GM12878 (cell line): ENCODE data around the gene CYP4F11. TPM values are rescaled to one million over a fixed set of nuclear protein-coding genes. Genes with fewer than 3 reads are reported as not detected.

Experiments used
- ATAC-seq: fragments of 200-7000 bp; cut with Tn5 transposase; 3 replicates; pipeline ENCODE4 v1.9.1; 2020; ENCODE audit warnings: mild to moderate bottlenecking, moderate library complexity
- BruUV-seq: library from RNA; stranded (reverse); fragments of 400-500 nt; replicated peaks from 2 replicates; lab custom pipeline; 2021; lab: Mats Ljungman, UMichigan
- CTCF ChIA-PET: fragments of 300-600 bp; sonication (Branson Sonifier 250); formaldehyde crosslinking; extraction: SDS; loops from one replicate; lab custom pipeline; 2021; ENCODE audit warnings: inconsistent platforms; lab: Yijun Ruan, JAX
- POLR2A ChIA-PET: fragments of 350-600 bp; formaldehyde crosslinking; extraction: SDS; loops from one replicate; lab custom pipeline; 2021; ENCODE audit warnings: inconsistent platforms; lab: Charles Lee
- RAD21 ChIA-PET: fragments of 300-600 bp; sonication (Branson Sonifier 250); formaldehyde crosslinking; loops from one replicate; lab custom pipeline; 2023; ENCODE audit warnings: antibody characterized with exemption; ENCODE audit not compliant: unreplicated experiment; lab: Charles Lee
- SMC1A ChIA-PET: fragments of 300-600 bp; sonication (Branson Sonifier 250); formaldehyde crosslinking; loops from one replicate; lab custom pipeline; 2023; ENCODE audit not compliant: unreplicated experiment, uncharacterized antibody; lab: Charles Lee
- DNase-seq: peaks from one replicate; pipeline ENCODE4 v3.0.0-alpha.2; 2011; ENCODE audit warnings: low read depth, low spot score
- FAIRE-seq: peaks from 3 replicates; lab custom pipeline; 2011; peaks lifted over from hg19 to GRCh38; lab: Jason Lieb, UNC
- H2AFZ ChIP-seq: 2 replicates; pipeline ENCODE4 v1.6.0; 2011; ENCODE audit warnings: low read depth, low read length, control low read depth; ENCODE audit not compliant: control insufficient read depth
- H3K27ac ChIP-seq: 2 replicates; pipeline ENCODE4 v1.5.1; 2011; ENCODE audit warnings: control low read depth; ENCODE audit not compliant: control insufficient read depth, insufficient read depth
- H3K27me3 ChIP-seq, 2 experiments: replicated peaks in 1 of 2; 2 replicates each; pipeline versions ENCODE4 v1.6.0 to v1.6.1; 2011; ENCODE audit warnings: low read length in 1 of 2; ENCODE audit not compliant: control insufficient read depth in 2 of 2, insufficient read depth in 2 of 2
- H3K36me3 ChIP-seq, 2 experiments: 2 replicates each; pipeline ENCODE4 v1.5.1; 2011; ENCODE audit warnings: low read length in 1 of 2; ENCODE audit not compliant: control insufficient read depth in 2 of 2, insufficient read depth in 2 of 2
- H3K4me1 ChIP-seq: 2 replicates; pipeline ENCODE4 v1.6.1; 2011; ENCODE audit warnings: mild to moderate bottlenecking, low read length, moderate library complexity, mixed read lengths; ENCODE audit not compliant: control insufficient read depth, insufficient read depth
- H3K4me2 ChIP-seq: 2 replicates; pipeline ENCODE4 v1.6.0; 2011; ENCODE audit warnings: control low read depth; ENCODE audit not compliant: control insufficient read depth, insufficient read depth
- H3K4me3 ChIP-seq: fragments of 200-600 bp; sonication (generic); 2 replicates; pipeline ENCODE4 v1.5.1; 2016
- H3K79me2 ChIP-seq: 2 replicates; pipeline ENCODE4 v1.6.0; 2011; ENCODE audit warnings: low read length; ENCODE audit not compliant: control insufficient read depth, insufficient read depth
- H3K9ac ChIP-seq: 2 replicates; pipeline ENCODE4 v1.8.0; 2011; ENCODE audit warnings: low read length, control low read depth, mixed read lengths; ENCODE audit not compliant: control insufficient read depth, insufficient read depth
- H3K9me3 ChIP-seq: replicated peaks from 3 replicates; pipeline ENCODE4 v1.5.1; 2011; ENCODE audit warnings: mild to moderate bottlenecking, low read length; ENCODE audit not compliant: control insufficient read depth, insufficient read depth
- H4K20me1 ChIP-seq: 2 replicates; pipeline ENCODE4 v1.6.0; 2011; ENCODE audit not compliant: control insufficient read depth, insufficient read depth
- ASH2L ChIP-seq: fragments of 300-600, 200-600 bp; sonication (generic); IDR thresholded peaks from 2 replicates; pipeline ENCODE4 v1.6.1; 2017; ENCODE audit warnings: low read depth, mild to moderate bottlenecking, borderline replicate concordance
- DPF2 ChIP-seq: fragments of 450-650 bp; IDR thresholded peaks from 2 replicates; pipeline ENCODE4 v1.6.1; 2017; ENCODE audit warnings: mild to moderate bottlenecking
- EZH2 ChIP-seq: IDR thresholded peaks from 2 replicates; pipeline ENCODE4 v1.6.1; 2012; ENCODE audit warnings: low read depth, mild to moderate bottlenecking, control low read depth, inconsistent platforms, low read length, borderline replicate concordance; ENCODE audit not compliant: control insufficient read depth
- FOS ChIP-seq: IDR thresholded peaks from 3 replicates; pipeline ENCODE4 v1.6.1; 2011; ENCODE audit warnings: borderline replicate concordance; ENCODE audit not compliant: insufficient read length; ENCODE audit errors: extremely low read depth
- PAX5 ChIP-seq: IDR thresholded peaks from 2 replicates; pipeline ENCODE4 v1.6.1; 2011; ENCODE audit warnings: low read depth, low read length, borderline replicate concordance
- RBBP5 ChIP-seq: fragments of 200-600 bp; sonication (generic); conservative IDR thresholded peaks from 2 replicates; pipeline ENCODE4 v1.6.1; 2016
- SP1 ChIP-seq: IDR thresholded peaks from one replicate; pipeline ENCODE4 v1.6.1; 2011; ENCODE audit warnings: low read depth, low read length
- SPI1 ChIP-seq: IDR thresholded peaks from 2 replicates; pipeline ENCODE4 v1.6.1; 2011; ENCODE audit warnings: low read depth, mild to moderate bottlenecking, low read length, moderate library complexity, borderline replicate concordance; ENCODE audit not compliant: insufficient read depth
- ZNF207 ChIP-seq: fragments of 450-650 bp; IDR thresholded peaks from 2 replicates; pipeline ENCODE4 v1.6.1; 2014; ENCODE audit warnings: antibody characterized with exemption, mild to moderate bottlenecking, borderline replicate concordance
- ZNF274 ChIP-seq: IDR thresholded peaks from one replicate; pipeline ENCODE4 v1.8.0; 2011; ENCODE audit not compliant: insufficient read length, insufficient read depth
- WGBS: methylation state at CpG from one replicate; pipeline ENCODE4 v1.1.6; 2016; ENCODE audit warnings: low lambda C conversion rate; ENCODE audit not compliant: insufficient replicate concordance, insufficient coverage; ENCODE audit errors: missing lambda C conversion rate; 5-methylcytosine and 5-hydroxymethylcytosine counted together
- in situ Hi-C: fragments of 300-500 bp; cut with MboI; formaldehyde crosslinking; loops from 9 replicates; pipeline ENCODE4 v1.14.3; 2018; ENCODE audit warnings: mixed read lengths
- intact Hi-C: fragments of 100-400 bp; cut with micrococcal nuclease; formaldehyde crosslinking; loops from one replicate; pipeline ENCODE4 v1.14.2; 2022; ENCODE audit not compliant: unreplicated experiment
- polyA plus RNA-seq, 11 experiments: library from polyadenylated mRNA; depleted of rRNA in 4 of 11; unstranded in 6 of 11; stranded (reverse) in 5 of 11; fragments of >200 nt; fragmentation: Nextera tagmentation in 4 of 11; fragmentation: Illumina TruSeq in 1 of 11; extraction: Ambion mirVana in 4 of 11; extraction: Trizol in 1 of 11; gene quantifications; 1 replicate in 1 of 11; 2 replicates in 10 of 11; pipeline versions ENCODE4 v1.2.1 to v1.2.3, GENCODE V29; 2011 to 2016; ENCODE audit warnings: inconsistent platforms in 2 of 11, missing spikeins in 2 of 11, low read depth in 1 of 11
- total RNA-seq, 4 experiments: library from RNA; depleted of rRNA in 3 of 4; stranded (reverse); fragments of >200 nt in 3 of 4; fragmentation: Illumina TruSeq in 1 of 4; extraction: Trizol in 1 of 4; gene quantifications; 2 replicates each; pipeline versions ENCODE4 v1.2.1 to v1.2.3, GENCODE V29; 2013 to 2021
- TF ChIP-seq, protein P1 (sequence below): IDR thresholded peaks from 2 replicates; pipeline ENCODE4 v1.6.1; 2011; ENCODE audit warnings: borderline replicate concordance, low read depth, mild to moderate bottlenecking, moderate library complexity, low read length; ENCODE audit not compliant: insufficient read depth, poor library complexity, severe bottlenecking
- TF ChIP-seq, protein P2 (sequence below): fragments of 450-650 bp; IDR thresholded peaks from 2 replicates; pipeline ENCODE4 v1.6.1; 2016; ENCODE audit warnings: mild to moderate bottlenecking, moderate library complexity, borderline replicate concordance
- TF ChIP-seq, protein P3 (sequence below): fragments of 450-650 bp; IDR thresholded peaks from 2 replicates; pipeline ENCODE4 v1.6.1; 2017; ENCODE audit warnings: borderline replicate concordance
- TF ChIP-seq, protein P4 (sequence below): fragments of 450-650 bp; IDR thresholded peaks from 2 replicates; pipeline ENCODE4 v1.6.1; 2017; ENCODE audit warnings: mild to moderate bottlenecking

The CYP4F11 gene
- total and polyA plus RNA-seq, 10 of the 15 experiments (the other 5 are each of a cell fraction or from before 2014, with no cell fraction given), result not detected

DNA sequence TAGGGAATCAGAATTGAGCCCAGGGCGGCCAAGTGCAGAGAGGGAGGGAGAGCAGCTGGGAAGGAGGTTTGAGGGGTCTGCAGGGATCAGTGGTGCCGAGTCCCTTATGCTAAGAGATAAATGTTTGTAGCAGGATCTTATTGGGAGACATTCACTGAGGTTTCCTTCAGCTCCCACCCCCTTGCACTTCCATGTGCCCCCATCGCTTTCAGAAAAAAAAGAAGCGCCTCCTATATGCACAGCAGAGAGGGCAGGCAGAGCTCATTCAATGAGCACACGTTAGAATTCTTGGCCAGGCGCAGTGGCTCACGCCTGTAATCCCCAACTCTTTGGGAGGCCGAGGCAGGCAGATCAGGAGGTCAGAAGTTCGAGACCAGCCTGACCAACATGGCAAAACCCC is 64.5 kb downstream of the CYP4F11 start:
- Histone ChIP-seq H4K20me1 (no peaks in the 10 kb centered on the region), H3K9me3 (no peaks in the 10 kb centered on the region), H3K36me3 (no peaks in the 10 kb centered on the region), H3K4me2 (no peak overlapping the region), H3K9ac (no peak overlapping the region), H3K27me3 (no peaks in the 10 kb centered on the region), H3K4me1 (no peaks in the 10 kb centered on the region), H2AFZ (no peak overlapping the region)
- in situ Hi-C loops, result no loop called here
- ChIA-PET SMC1A (no interaction called here), CTCF (interaction anchor here (0.8 kb wide), 1 partner anchor 21 kb away, joined by 3 read pairs; no protein-coding TSS in a partner anchor), POLR2A (no interaction called here)
- FAIRE-seq (no peak), DNase-seq (no peak), ATAC-seq (no peak)
- BruUV-seq, result no TSS peak
- 29% methylated on average over 9 of the region's 9 CpGs for WGBS
- intact Hi-C loops, result no loop called here
- no peak for TF ChIP-seq DPF2
- TF ChIP-seq, protein P1, sequence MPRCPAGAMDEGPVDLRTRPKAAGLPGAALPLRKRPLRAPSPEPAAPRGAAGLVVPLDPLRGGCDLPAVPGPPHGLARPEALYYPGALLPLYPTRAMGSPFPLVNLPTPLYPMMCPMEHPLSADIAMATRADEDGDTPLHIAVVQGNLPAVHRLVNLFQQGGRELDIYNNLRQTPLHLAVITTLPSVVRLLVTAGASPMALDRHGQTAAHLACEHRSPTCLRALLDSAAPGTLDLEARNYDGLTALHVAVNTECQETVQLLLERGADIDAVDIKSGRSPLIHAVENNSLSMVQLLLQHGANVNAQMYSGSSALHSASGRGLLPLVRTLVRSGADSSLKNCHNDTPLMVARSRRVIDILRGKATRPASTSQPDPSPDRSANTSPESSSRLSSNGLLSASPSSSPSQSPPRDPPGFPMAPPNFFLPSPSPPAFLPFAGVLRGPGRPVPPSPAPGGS, result no peak
- TF ChIP-seq, protein P2, sequence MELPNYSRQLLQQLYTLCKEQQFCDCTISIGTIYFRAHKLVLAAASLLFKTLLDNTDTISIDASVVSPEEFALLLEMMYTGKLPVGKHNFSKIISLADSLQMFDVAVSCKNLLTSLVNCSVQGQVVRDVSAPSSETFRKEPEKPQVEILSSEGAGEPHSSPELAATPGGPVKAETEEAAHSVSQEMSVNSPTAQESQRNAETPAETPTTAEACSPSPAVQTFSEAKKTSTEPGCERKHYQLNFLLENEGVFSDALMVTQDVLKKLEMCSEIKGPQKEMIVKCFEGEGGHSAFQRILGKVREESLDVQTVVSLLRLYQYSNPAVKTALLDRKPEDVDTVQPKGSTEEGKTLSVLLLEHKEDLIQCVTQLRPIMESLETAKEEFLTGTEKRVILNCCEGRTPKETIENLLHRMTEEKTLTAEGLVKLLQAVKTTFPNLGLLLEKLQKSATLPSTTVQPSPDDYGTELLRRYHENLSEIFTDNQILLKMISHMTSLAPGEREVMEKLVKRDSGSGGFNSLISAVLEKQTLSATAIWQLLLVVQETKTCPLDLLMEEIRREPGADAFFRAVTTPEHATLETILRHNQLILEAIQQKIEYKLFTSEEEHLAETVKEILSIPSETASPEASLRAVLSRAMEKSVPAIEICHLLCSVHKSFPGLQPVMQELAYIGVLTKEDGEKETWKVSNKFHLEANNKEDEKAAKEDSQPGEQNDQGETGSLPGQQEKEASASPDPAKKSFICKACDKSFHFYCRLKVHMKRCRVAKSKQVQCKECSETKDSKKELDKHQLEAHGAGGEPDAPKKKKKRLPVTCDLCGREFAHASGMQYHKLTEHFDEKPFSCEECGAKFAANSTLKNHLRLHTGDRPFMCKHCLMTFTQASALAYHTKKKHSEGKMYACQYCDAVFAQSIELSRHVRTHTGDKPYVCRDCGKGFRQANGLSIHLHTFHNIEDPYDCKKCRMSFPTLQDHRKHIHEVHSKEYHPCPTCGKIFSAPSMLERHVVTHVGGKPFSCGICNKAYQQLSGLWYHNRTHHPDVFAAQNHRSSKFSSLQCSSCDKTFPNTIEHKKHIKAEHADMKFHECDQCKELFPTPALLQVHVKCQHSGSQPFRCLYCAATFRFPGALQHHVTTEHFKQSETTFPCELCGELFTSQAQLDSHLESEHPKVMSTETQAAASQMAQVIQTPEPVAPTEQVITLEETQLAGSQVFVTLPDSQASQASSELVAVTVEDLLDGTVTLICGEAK, result no peak
- no peak for TF ChIP-seq ASH2L
- no peak for TF ChIP-seq SPI1
- TF ChIP-seq SP1, result no peak
- TF ChIP-seq RBBP5, result no peak
- TF ChIP-seq FOS, result no peak
- TF ChIP-seq, protein P3, sequence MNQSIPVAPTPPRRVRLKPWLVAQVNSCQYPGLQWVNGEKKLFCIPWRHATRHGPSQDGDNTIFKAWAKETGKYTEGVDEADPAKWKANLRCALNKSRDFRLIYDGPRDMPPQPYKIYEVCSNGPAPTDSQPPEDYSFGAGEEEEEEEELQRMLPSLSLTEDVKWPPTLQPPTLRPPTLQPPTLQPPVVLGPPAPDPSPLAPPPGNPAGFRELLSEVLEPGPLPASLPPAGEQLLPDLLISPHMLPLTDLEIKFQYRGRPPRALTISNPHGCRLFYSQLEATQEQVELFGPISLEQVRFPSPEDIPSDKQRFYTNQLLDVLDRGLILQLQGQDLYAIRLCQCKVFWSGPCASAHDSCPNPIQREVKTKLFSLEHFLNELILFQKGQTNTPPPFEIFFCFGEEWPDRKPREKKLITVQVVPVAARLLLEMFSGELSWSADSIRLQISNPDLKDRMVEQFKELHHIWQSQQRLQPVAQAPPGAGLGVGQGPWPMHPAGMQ, result no peak
- TF ChIP-seq, protein P4, sequence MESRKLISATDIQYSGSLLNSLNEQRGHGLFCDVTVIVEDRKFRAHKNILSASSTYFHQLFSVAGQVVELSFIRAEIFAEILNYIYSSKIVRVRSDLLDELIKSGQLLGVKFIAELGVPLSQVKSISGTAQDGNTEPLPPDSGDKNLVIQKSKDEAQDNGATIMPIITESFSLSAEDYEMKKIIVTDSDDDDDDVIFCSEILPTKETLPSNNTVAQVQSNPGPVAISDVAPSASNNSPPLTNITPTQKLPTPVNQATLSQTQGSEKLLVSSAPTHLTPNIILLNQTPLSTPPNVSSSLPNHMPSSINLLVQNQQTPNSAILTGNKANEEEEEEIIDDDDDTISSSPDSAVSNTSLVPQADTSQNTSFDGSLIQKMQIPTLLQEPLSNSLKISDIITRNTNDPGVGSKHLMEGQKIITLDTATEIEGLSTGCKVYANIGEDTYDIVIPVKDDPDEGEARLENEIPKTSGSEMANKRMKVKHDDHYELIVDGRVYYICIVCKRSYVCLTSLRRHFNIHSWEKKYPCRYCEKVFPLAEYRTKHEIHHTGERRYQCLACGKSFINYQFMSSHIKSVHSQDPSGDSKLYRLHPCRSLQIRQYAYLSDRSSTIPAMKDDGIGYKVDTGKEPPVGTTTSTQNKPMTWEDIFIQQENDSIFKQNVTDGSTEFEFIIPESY, result no peak
- TF ChIP-seq PAX5, result no peak
- TF ChIP-seq EZH2, result no peak
- no peak for TF ChIP-seq ZNF207
- no peak for TF ChIP-seq ZNF274
- TF ChIP-seq, all 136 proteins: peak for 0
- Histone ChIP-seq H3K4me3 (no peak overlapping the region), H3K79me2 (no peaks in the 10 kb centered on the region), H3K27ac (no peak overlapping the region)
- RAD21 ChIA-PET, result no interaction called here
